GM19351 (cell line): Measurements from ENCODE around the gene ATG12.
"Not testable (repeated sequence)": the region's sequence is repeated elsewhere in the genome, so short reads cannot be mapped to it uniquely, and the experiment has no call there.

Experiments used
- ATAC-seq: cut with Tn5 transposase; IDR thresholded peaks from one replicate; pipeline ENCODE4 v1.9.1; 2021; ENCODE audit warnings: mild to moderate bottlenecking, moderate library complexity; ENCODE audit not compliant: unreplicated experiment

ATG12 gene

DNA sequence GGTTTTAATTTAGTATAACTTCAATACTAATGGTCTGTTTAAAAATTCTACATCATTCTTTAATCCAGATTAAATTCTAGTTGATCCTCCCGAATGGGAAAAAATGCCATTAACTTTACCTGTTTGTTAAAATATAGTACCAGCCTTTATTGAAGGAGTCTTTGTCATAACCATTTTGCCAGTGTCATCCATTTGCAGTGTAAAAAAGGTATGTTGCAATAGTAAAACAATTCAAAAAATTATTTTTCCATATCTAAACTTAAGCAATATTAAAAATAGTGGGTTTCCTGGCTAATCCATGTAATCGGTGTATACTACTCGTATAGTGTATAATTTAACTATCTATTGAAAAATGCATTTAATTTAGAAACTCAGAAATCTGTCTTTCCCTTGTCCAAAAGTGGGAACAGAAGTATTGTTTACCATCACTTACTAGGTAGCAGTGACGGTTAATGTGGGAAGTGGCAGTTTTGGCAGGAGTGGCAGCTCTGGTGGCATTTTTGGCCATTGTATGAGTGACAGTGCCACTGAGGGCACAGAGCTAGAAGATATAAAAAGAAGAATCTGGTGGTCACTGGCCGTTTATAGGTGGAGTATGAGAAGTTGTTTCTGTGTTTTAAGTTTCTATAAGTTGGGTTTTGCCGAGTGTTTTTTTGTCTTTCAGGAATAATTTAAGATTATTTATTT, 2.2 kb upstream of the ATG12 start:
- ATAC-seq: no peak

DNA sequence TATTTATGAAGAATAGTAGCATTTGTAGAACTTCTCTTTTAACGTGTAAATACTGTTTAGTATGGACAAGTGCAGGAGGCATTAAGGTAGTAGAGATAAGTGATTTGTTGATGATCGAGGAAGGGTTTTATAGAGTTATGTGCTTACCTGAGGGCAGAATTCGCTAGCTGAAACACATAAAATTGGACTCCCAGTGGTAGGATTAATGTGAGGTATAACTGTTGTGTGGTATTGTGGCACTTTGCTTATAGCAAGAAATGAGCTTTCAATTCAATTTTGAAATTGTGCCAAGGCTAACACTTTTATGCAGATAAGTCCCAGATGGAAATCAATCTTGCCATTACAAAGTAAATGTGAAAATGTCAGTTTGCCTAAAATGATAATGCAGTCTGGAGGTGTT, 1.6 kb upstream of the ATG12 start:
- ATAC-seq: no peak

DNA sequence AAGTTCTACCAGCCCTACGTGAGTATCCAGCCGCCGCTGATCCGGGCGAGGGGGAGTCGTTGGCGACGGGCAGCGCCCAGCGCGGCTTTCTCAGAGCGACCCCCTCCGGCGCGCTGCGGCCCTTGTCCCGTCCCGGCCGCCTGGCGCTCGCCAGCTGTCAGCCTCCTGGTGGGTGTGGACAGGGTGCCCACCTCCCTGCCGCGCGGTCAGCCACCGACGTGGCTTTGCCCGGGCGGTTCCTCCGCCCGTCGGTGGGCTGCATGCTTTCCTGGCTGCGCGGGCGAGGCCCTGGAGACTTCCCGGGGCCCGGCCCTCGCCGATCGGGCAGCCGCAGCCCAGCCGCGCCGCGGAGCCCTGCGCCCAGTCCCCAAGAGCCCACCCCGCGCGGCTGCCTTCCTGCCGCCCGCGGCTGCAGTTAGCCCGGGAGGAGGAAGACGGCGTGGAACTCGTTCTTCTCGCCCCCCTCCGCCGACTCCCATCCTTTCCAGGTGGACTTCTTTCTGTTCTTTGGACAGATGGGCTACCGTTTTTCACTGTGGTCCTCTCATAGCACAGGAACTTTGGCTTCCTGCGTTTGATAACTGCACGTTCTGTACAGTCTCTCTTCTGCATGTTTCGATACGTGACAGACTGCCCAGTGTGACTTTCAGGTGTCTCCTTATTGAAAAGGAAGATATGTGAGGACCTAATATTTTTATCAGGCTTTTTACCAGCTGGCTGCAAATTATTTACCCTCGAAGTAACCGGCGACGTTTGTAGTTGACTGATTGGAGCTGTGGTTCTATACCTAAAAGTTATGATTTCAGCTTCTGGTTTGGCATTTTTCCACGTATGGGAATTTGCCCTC, 947 bp upstream of the ATG12 start:
- peak; percentile 30 for ATAC-seq

DNA sequence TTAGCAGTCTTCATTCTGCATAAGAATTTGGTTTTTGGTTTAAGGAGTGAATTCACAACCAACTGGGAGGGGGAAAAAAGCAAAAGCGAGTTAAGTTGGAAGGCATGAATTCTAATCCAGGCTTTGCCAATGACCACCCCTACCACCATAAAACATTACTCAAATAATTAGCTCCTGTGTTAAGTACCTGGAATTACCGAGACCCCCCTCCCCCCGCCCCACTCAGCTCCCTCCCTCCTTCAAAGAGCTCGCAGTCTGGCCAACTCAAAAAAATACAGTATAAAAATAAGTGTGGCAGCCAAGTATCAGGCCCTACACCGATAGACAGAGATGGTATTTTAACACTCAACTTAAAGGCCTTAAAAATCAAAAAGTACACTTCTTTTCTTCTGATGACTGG, 492 bp downstream of the ATG12 start:
- ATAC-seq: no peak

DNA sequence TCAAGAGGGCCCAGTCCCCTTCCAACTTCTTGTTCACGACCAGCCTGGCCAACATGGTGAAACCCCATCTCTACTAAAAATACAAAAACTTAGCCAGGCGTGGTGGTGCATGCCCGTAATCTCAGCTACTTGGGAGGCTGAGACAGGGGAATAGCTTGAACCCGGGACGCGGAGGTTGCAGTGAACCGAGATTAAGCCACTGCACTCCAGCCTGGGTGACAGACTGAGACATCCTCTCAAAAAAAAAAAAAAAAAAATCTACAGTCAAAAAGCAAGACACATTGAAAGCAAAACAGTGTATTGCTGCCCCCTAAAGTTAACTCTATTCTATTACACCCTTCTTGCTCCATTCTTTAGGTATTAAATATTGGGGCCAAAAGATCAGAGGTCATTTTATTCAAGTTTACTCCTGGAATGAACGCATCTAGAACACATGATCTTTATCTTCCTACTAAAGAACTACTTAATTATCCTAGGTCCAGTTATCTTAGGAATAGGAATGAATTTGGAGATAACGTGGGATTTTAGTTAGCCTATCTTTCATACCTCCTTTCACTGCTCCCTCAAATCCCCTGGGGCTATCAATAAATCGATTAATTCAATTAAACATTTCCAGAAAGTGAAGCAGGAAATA, 2.4 kb downstream of the ATG12 start:
- no peak for ATAC-seq

DNA sequence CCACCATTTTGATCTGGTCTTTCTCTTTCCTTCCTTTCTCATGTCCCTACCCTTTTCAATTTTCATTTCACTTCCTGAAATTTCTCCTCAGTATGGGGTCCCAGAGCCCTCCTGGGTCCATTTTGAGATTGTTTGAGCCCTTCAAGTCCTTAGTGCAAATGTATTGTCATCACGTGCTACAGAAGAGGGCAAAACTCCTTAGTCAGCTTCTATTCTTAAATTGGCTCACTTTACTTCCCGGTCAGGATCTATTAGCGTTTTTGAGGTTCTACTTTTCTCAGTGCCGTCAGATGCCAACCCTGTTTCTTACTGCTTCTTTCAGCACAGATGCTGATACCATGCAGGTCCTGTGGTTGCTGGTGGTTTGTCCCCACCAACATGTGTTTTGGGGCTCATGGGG, 5.9 kb downstream of the ATG12 start:
- ATAC-seq: no peak

DNA sequence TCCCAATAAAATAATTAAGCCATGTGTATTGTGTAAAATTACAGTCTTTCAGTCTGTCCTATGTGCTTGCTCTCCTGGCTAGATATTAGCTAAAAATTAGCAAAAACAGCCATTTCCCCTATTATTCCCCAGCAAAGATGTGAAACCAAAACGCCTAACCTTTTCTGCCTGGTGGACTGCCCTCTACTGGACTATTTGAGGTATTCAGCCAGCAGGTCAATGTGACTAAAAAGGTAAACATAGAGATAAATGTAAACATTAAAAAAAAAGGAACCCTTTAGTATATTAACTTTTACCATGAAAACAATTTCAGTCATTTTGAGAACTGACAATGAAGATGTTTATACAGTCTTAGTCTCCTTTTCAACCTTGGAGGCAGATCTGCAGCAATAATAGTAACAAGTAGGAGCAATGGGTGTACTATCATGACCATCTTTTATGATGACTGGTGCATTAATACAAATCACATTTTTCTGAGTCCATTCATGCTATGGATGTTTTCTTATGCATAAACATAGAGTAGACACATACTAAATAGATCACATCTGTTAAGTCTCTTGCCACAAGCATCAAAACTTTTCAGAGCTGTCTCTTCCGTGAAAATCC, 10.1 kb downstream of the ATG12 start:
- ATAC-seq: peak; percentile 81

DNA sequence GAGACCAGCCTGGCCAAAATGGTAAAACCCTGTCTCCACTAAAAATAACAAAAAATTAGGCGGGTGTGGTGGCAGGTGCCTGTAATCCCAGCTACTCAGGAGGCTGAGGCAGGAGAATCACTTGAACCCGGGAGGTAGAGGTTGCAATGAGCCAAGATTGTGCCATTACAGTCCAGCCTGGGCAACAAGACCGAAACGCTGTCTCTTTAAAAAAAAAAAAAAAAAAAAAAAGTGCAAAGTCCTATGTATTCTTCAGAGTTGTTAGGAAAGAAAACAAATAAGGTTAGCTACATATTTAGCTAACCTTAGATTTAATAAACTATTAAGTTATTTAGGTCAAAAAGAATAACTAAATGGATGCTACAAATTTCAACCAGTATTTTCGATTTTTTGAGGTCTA, 11.5 kb downstream of the ATG12 start:
- ATAC-seq: no peak

DNA sequence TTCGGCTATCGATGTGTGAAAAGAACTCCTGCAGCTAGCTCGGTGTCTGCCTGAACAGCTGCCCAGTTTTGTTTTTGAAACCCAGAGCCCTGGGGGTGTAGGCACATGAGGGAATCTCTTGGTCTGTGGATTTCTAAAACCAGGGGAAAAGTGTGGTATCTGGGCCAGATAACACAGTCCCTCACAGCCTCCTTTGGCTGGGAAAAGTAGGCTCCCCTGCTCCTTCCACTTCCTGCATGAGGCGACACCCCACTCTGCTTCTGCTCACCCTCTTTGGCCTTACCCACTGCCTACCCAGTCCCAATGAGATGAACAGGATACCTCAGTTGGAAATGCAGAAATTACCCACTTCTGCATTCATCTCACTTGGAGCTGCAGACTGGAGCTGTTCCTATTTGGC, 15.4 kb downstream of the ATG12 start:
- ATAC-seq: no peak

DNA sequence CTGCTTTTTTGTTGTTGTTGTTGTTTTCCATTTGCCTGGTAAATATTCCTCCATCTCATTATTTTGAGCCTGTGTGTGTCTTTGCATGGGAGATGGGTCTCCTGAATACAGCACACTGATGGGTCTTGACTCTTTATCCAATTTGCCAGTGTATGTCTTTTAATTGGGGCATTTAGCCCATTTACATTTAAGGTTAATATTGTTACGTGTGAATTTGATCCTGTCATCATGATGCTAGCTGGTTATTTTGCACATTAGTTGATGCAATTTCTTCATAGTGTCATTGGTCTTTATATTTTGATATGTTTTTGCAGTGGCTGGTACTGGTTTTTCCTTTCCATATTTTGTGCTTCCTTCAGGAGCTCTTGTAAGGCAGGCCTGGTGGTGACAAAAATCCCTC, 16.4 kb downstream of the ATG12 start:
- not testable (repeated sequence) for ATAC-seq

DNA sequence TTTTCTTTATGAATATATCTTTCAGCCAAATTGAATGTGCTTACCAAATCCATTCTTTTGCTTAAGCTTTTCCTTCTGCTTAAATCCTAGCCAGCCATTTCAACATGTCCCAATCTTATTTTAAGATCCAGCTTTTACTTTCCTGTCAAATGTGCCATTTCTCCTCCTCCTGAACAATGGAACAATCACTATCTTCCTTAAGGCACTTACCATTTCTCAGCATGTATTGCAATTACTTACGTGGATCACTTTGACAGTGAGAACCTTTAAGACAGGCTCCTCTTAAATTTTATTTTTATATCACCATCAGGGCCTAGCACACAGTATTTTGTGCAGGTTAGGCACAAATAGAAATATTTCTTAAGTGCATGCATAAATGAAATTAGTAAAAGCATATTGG, 20.5 kb downstream of the ATG12 start:
- no peak for ATAC-seq

DNA sequence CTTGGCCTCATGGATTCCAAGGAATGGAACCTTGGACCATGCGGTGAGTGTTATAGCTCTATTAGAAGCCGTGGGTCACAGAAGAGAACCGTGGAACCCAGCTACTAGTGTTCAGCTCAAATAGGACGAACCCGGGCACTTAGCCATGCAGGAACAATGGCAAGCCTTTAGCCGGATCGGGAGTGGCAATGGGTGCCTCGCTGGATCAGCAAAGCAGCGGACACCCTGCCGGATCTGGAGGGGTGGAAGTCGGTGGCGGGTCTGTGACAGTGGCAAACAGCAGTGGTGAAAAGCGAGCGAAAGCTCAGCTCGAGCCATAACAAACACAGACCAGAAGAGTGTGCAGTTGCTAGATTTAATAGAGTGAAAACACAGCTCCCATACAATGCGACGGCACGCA, 22.5 kb downstream of the ATG12 start:
- no peak for ATAC-seq

DNA sequence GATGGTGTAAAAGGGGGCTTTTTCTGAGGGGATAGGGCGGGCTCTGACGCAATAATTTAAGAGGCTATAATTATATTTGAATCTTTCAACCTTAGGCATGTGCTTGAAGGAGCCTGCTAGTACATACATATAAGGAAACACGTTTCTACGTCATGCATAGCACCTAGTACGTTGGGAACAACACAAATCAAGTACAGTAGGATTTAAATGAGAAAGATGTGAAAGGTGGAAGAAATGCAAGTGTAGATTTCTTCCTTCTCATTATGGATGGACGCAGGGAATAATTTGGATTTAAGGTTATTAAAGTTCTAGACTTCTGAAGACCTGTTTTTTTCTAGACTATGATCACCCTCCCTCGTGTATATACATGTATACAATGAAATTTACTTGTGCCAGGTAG, 24.0 kb downstream of the ATG12 start:
- ATAC-seq: no peak

DNA sequence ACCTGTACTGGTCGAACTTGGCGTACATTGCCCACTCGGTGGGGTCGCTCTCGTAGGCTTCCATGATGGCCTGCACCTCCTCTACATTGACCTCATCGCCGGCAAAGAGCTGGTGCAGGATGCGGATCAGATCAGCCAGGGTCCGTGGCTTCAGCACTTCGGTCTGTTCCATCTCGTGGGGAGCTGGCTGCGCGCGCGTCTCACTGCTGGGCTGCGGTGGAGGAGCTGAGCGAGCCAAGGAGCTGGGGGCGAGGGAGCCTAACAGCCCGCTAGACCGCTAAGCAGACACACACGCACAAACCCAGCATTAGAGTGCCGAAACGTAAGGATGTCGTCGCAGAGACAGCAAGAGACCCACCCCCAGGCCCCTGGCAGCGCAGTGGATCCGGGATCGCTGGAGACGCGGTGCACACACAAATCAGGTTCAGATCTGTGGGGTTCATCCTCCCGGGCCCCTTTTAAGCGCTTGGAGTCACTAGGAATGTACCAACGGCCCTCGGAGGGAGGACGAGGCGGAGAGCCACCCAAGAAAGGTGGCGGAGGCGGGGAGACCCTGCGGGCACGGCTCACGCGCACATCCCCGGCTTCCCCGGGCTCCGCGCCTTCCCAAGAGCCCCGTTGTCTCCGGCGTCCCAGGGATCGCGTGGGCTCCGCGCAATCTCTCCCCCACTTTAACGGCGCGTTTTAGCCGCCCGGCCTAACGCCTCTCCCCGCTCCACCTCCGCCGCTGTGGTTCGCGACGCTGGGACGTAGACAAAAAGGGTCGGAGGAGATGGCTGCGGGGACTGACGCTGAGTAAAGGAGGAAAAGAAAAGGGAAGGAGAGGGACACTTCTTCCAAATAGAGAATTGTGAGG, 24.9 kb downstream of the ATG12 start, which contains the start of gene CDO1:
Gene CDO1 (minus strand): TSS at position 434 of the 856 bp plus-strand sequence. CDS start 262 bp downstream, at position 172.
- ATAC-seq: peak; percentile 59

DNA sequence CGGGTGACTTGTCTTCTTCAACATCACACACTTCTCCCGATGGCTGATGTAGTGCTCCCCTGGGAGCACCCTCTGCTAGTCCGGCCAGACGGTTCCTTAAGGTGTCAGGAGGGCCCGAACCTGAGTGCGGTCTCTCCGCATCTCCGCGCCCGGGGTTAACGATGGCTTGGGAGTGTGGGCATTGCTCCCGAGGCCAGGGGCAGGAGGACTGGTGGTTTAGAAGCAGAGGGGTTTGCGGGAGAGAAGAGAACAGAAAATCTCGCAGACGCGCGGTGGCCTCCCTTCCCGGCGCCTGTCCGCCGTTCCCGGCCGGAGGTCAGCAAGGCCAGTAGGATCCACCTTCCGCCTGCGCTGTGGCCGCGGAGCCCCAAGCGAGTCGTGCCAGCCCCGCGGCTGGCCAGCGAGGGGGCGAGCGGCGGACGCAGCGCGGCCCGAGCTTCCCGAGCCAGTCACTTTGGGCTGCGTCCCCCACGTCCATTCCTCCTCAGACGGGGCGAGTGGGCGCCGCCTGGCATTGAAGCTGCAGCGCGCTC, 25.6 kb downstream of the ATG12 start:
- ATAC-seq: peak; percentile 18

DNA sequence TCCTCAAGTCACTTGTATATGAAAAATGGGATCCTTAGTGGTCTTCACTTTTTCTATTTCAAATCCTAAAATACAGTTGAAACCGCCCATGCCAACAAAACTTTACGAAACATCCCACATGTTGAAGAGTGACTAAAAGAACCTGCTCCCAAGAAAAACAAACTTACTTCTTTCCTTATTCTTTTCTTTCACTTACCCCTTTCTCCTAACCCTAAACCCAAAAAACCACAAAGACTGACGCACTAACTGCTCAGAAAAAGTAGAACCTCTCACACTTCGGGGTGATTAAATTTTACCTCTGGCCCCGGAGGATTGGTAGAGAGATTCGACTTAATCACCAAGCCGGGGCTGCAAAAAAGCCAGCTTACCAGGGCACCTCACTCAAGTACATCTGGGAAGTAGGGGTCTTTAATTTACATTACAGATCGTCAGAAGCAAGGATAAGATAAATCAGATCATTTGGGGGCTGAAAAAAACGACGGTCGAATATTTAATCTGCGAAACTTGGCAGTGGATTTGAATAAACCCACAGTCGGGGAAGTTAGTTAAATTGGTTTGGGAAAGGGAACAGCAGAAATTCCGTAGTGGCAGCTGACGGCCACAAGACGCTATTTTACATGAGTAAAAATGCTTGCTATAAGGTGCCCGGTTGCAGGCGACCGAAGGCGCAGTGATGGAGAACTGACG, 26.2 kb downstream of the ATG12 start:
- ATAC-seq: no peak

DNA sequence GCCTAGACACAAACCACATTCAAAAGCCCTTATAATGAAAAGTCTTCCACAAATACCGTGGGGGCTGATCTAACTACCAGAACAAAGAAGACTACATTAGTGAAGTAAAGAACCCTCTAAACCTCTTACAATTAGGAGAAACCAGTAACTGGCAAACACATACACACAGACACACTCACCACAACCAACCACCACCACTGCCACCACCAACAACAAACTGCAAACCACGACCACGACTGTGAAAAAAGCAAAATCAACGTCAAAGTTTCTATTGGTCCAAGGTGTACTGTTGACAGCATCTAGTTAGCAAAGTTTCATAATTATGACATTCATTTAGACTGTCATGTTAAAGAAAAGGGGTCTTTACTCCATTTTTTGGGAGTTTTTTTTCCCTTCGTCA, 27.6 kb downstream of the ATG12 start:
- ATAC-seq: no peak

DNA sequence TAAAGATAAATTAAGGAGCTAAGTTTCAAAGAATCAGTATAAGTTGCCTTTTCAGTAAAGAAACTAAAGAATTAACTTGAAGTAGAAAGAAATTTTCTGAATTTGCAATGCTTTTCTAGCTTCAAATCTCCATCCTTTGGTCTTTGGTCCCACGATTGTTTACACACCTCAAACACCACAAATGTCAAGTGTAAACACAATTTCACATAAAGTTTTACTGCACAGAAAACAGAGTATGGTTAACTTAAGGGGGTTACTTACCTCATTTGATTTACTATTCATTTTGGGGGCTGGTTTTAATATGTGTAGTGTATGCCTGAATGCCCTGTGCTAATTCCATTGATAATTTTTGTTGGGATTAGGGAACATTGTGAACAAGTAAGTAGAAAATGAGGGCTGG, 29.0 kb downstream of the ATG12 start:
- ATAC-seq: no peak

DNA sequence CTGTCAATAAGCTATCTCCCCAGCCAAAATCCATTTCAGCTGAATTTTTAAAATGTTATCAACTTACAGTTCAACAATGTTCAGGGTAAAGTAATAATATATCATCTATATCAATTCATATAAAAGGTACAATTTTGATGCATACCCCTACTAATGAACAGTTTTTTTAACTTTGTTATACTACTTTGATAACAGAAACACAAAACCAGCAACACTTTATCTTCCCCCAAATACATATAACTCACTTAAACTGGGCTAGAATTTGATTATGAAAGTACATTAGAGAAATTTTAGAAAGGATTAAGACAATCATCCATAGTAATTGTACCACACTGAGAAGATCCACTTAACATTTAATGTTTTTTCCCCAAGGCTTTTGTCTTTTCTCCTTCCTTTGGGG, 30.0 kb downstream of the ATG12 start:
- no peak for ATAC-seq

DNA sequence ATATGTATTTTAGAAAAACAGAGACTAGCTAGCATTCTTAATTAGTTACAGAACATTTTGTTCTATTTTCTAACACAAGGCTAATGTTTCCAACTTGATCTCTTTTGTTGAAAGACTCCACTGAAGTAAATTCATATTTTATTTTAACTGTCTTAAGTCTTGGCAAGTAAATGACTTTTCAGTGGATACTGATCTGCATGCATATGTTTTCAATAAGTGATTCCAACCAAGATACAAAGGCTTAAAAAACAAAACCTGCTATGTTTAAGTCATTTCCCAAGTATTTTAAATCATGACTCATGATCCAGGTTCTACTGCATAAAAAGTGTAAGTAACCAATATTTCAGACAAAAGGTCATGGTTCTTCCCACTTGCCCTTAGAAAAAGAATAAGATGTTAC, 30.6 kb downstream of the ATG12 start:
- ATAC-seq: no peak
